LNCAP (cell line): ENCODE results near the gene ATXN7L1.

ENCODE experiments used
- TF ChIP-seq, protein P1 (sequence below): fragments of 450-650 bp; IDR thresholded peaks from 2 replicates; pipeline ENCODE4 v1.5.1; 2017; ENCODE audit warnings: mild to moderate bottlenecking

Gene ATXN7L1

DNA sequence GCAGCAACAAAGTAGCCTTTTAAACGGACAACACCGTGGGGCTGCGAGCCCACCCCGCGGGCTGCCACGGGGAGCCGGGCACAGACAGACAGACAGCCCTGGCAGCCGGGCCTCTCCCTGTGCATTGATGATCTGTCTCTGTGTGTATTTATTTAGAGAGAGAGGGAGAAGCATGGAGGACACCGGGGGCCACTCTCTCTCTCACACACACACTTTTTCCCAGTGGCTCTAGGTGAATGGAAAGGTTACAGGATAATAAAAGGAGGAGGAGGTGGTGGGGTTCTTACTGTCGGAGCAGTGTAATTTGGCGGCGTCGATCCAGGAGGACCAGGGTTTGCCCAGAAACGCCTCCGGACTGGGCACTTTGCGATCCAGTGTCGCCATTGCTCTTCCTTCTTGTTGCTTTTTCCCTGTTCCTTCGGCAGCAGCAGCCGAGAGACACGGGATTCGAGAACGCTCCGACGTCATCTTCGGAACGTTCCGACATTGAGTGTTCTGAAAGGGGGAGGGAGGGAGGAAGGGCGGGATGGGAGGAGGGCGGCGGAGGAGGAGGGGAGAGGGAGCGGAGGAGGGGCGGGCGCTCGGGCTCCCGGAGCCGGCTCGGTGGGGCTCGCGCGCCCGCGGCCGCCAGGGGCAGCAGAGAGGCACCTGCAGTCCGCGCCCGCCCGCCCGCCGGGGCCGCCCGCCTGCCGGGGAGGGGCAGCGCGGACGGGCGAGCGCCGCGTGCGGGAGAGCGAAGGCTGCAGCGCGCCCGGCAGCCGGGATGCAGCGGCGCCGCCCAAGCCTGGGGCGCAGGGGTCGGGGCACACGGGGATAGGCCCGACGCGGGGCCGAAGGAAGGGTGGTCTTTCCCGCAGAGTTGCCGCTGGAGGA is at the start of gene ATXN7L1:
TSS of gene ATXN7L1 (minus strand) at position 509 of the 873 bp plus-strand sequence. CDS start at position 468, 41 bp downstream.
- TF ChIP-seq, protein P1, sequence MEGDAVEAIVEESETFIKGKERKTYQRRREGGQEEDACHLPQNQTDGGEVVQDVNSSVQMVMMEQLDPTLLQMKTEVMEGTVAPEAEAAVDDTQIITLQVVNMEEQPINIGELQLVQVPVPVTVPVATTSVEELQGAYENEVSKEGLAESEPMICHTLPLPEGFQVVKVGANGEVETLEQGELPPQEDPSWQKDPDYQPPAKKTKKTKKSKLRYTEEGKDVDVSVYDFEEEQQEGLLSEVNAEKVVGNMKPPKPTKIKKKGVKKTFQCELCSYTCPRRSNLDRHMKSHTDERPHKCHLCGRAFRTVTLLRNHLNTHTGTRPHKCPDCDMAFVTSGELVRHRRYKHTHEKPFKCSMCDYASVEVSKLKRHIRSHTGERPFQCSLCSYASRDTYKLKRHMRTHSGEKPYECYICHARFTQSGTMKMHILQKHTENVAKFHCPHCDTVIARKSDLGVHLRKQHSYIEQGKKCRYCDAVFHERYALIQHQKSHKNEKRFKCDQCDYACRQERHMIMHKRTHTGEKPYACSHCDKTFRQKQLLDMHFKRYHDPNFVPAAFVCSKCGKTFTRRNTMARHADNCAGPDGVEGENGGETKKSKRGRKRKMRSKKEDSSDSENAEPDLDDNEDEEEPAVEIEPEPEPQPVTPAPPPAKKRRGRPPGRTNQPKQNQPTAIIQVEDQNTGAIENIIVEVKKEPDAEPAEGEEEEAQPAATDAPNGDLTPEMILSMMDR, result peak; percentile 81

DNA sequence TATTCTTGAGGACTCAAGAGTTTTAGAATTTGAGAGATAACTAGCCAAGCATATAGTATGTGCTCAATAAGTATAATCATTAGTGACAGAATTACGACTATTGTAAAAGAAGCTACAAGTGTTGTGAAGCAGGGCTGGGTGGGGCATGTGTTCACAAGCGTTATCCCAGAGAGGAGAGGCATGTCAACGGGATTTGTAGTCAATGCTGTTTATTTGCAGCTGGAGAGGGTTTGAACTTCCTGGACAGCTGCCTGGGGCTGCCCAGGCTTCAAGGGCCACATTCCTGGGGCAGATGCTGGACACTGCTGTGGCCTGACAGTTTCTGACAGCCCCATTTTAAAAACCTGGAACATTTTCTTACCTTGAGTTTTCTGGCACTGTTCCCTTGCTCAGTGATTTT is 49.7 kb upstream of the ATXN7L1 start:
- TF ChIP-seq, protein P1, result no peak

DNA sequence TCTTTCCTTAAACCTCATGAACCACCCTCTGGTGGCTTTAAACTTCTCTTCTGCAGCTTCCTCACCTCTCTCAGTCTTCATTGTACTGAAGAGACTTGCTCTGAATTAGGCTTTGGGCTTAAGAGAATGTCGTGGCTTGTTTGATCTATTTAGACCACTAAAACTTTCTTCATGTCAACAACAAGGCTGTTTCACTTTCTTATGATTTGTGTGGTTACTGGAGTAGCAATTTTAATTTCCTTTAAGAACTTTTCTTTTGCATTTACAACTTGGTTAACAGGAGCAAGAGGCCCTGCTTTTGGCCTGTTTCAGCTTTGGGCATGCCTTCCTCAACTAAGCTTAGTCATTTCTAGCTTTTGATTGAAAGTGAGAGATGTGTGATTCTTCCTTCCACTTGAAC is 48.5 kb upstream of the ATXN7L1 start:
- TF ChIP-seq, protein P1, result no peak

DNA sequence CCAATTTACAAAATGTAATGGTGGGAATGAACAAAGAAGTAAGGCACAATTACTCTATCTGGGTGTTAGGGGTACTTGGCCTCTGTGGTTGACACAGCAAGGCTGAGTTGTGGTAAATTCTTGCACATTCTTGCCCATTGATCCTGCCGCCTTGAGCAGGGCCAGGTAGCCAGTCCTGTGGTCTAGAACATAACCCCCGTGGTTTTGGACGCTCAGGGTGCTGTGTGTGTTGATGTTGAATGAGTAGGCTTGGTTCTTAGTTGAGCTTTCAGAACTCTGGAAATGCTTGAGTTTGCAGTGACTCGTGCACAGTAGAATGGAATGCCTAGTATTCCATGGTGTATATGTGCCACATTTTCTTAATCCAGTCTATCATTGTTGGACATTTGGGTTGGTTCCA is 44.4 kb upstream of the ATXN7L1 start:
- TF ChIP-seq, protein P1, result no peak

GRCh38 chr7:105917659-105918058 is 41.3 kb upstream of the ATXN7L1 start:
- TF ChIP-seq, protein P1, result no peak

DNA sequence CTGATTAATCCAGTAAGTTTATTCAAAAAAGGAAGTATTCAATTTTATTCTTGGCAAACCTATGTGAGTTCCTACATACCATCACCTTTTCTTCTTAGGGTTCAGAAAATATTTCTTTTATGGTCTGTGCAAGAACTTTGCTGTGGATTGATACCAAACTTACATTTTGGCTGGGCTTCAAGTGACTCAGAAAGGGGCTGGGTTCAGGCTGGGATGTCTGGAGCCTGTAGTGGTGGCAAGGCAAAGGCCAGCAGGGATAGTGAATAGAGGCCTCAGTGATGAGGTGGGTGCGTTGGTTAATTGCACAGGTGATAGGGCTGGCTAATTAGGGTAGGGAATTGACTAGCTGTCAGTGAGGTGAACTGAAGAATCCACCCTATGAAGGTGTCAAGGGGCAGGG is 40.2 kb upstream of the ATXN7L1 start:
- TF ChIP-seq, protein P1, result no peak

GRCh38 chr7:105913947-105914346 is 37.5 kb upstream of the ATXN7L1 start:
- TF ChIP-seq, protein P1, result no peak
